ENCODE results near the gene DICER1.

Gene DICER1

GRCh38 chr14:95072310-95072905 is 84.9 kb downstream of the DICER1 start:
- TF ChIP-seq, protein P1, sequence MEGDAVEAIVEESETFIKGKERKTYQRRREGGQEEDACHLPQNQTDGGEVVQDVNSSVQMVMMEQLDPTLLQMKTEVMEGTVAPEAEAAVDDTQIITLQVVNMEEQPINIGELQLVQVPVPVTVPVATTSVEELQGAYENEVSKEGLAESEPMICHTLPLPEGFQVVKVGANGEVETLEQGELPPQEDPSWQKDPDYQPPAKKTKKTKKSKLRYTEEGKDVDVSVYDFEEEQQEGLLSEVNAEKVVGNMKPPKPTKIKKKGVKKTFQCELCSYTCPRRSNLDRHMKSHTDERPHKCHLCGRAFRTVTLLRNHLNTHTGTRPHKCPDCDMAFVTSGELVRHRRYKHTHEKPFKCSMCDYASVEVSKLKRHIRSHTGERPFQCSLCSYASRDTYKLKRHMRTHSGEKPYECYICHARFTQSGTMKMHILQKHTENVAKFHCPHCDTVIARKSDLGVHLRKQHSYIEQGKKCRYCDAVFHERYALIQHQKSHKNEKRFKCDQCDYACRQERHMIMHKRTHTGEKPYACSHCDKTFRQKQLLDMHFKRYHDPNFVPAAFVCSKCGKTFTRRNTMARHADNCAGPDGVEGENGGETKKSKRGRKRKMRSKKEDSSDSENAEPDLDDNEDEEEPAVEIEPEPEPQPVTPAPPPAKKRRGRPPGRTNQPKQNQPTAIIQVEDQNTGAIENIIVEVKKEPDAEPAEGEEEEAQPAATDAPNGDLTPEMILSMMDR (IDR thresholded peaks at IDR 0.05), result no peak
- TF ChIP-seq ZFX (IDR thresholded peaks at IDR 0.05; ENCODE audit: borderline replicate concordance), result no peak
- no peak overlapping the region for H3K27ac ChIP-seq

GRCh38 chr14:95071649-95072280 is 85.6 kb downstream of the DICER1 start:
- no peak for TF ChIP-seq ZFX (IDR thresholded peaks at IDR 0.05; ENCODE audit: borderline replicate concordance)
- TF ChIP-seq, protein P1 (IDR thresholded peaks at IDR 0.05), result no peak
- no peak overlapping the region for H3K27ac ChIP-seq

- no peak overlapping the region for H3K27ac ChIP-seq
- TF ChIP-seq, protein P1 (IDR thresholded peaks at IDR 0.05), result no peak
- no peak for TF ChIP-seq ZFX (IDR thresholded peaks at IDR 0.05; ENCODE audit: borderline replicate concordance)
Measured at GRCh38 chr14:95070748-95071435, 86.4 kb downstream of the DICER1 start.

- TF ChIP-seq ZFX (IDR thresholded peaks at IDR 0.05; ENCODE audit: borderline replicate concordance), result no peak
- TF ChIP-seq, protein P1 (IDR thresholded peaks at IDR 0.05), result no peak
- H3K27ac ChIP-seq, result no peak overlapping the region
Measured at GRCh38 chr14:95069547-95069946, 87.8 kb downstream of the DICER1 start.

DNA sequence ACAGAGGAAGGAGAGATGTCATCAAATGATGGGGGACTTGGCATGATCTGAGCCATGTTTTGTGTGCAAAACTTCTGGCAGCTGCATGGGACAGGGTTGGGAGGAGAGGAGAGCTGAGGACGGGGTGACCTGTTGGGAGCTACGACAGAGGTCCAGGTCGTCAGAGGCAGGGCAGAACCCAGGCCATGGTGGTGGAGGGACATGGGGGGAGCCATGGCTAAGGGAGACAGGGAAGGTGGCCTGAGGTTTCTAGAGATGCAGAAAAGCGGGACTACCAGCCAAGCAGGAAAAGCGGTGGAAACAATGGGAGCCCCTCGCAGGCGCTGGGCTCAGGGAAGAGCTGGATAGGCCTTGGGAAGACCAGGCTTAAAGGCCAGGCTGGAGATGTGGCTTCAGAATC is 88.3 kb downstream of the DICER1 start:
- TF ChIP-seq, protein P1 (IDR thresholded peaks at IDR 0.05), result no peak
- TF ChIP-seq ZFX (IDR thresholded peaks at IDR 0.05; ENCODE audit: borderline replicate concordance), result no peak
- H3K27ac ChIP-seq, result no peak overlapping the region

DNA sequence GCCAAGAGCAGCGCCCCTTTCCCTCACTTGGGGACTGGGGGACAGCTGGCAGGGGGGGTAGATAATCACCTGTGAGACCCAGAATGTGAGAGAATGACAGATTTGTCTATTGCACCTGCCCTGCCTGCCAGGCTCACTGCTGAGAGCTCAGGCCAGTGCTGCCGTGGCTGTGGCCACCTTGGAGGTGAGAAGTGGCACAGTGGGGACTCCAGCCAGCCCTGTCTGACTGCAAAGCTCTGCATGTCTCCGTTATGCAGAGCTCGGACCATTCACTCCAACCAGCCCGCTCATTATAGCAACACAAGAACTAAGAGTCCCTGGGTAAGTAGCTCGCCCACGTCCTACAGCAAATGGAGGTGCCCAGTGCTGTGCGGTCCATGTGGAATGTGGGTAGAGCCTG is 88.8 kb downstream of the DICER1 start:
- no peak overlapping the region for H3K27ac ChIP-seq
- TF ChIP-seq ZFX (IDR thresholded peaks at IDR 0.05; ENCODE audit: borderline replicate concordance), result no peak
- TF ChIP-seq, protein P1 (IDR thresholded peaks at IDR 0.05), result no peak

- TF ChIP-seq, protein P1 (IDR thresholded peaks at IDR 0.05), result no peak
- TF ChIP-seq ZFX (IDR thresholded peaks at IDR 0.05; ENCODE audit: borderline replicate concordance), result no peak
- H3K27ac ChIP-seq, result no peak overlapping the region
Measured at GRCh38 chr14:95068080-95068479, 89.2 kb downstream of the DICER1 start.
